Breast epithelium (tissue), 4 donors: ENCODE results near the gene TYROBP. TPM values are rescaled to one million over a fixed set of nuclear protein-coding genes. Genes with fewer than 3 reads are reported as not detected.

ENCODE experiments used
- DNase-seq, 2 donors: peaks; one replicate each; pipeline ENCODE4 v3.0.0-alpha.2; 2019; ENCODE audit warnings: low spot score in 2 of 2
- H3K27ac ChIP-seq, 2 donors: fragments of 200-600 bp; sonication (generic) in 1 of 2; one replicate each; pipeline ENCODE4 v1.5.1; 2016 to 2019; ENCODE audit warnings: mild to moderate bottlenecking in 1 of 2
- H3K27me3 ChIP-seq, 2 donors: fragments of 200-600 bp; sonication (generic) in 1 of 2; one replicate each; pipeline versions ENCODE4 v1.5.1 to v1.6.0; 2017 to 2019; ENCODE audit warnings: control low read depth in 1 of 2, mild to moderate bottlenecking in 1 of 2
- H3K36me3 ChIP-seq: fragments of 200-600 bp; one replicate; pipeline ENCODE4 v1.5.1; 2019
- H3K4me1 ChIP-seq, 2 donors: fragments of 200-600 bp; sonication (generic); one replicate each; pipeline ENCODE4 v1.5.1; 2016 to 2019; ENCODE audit warnings: control low read depth in 1 of 2
- H3K4me3 ChIP-seq, 3 donors: fragments of 200-600 bp; sonication (generic); 1 replicate in 2 of 3; 2 replicates in 1 of 3; pipeline ENCODE4 v1.5.1; 2016 to 2019; ENCODE audit warnings: mild to moderate bottlenecking in 3 of 3, moderate library complexity in 2 of 3
- H3K9me3 ChIP-seq, 2 donors: fragments of 200-600 bp; sonication (generic) in 1 of 2; one replicate each; pipeline ENCODE4 v1.5.1; 2016 to 2019; ENCODE audit warnings: control low read depth in 1 of 2
- POLR2A ChIP-seq: fragments of 450-650 bp; IDR thresholded peaks from one replicate; pipeline ENCODE4 v1.6.1; 2016; ENCODE audit warnings: antibody characterized with exemption, mild to moderate bottlenecking, moderate library complexity
- POLR2AphosphoS5 ChIP-seq, 3 donors: sonication (generic); formaldehyde crosslinking; IDR thresholded peaks; one replicate each; pipeline ENCODE4 v1.6.1; 2017; ENCODE audit warnings: antibody characterized with exemption in 3 of 3
- intact Hi-C: fragments of 100-400 bp; cut with DNase I; formaldehyde crosslinking; loops from one replicate; pipeline ENCODE4 v1.15.1; 2023; ENCODE audit warnings: low total_unique reads
- total RNA-seq, 3 donors: library from RNA; depleted of rRNA; stranded (reverse); fragments of >200 nt; gene quantifications; one replicate each; pipeline ENCODE4 v1.1.0, GENCODE V29; 2016
- TF ChIP-seq, protein P1 (sequence below), 3 donors: fragments of 450-650 bp; IDR thresholded peaks; one replicate each; pipeline ENCODE4 v1.5.1; 2016 to 2017; ENCODE audit warnings: antibody characterized with exemption in 3 of 3, mild to moderate bottlenecking in 3 of 3, moderate library complexity in 3 of 3

TYROBP gene
- total RNA-seq, 3 donors from 2014 or later = 56.4 to 239 (median 112) TPM

DNA sequence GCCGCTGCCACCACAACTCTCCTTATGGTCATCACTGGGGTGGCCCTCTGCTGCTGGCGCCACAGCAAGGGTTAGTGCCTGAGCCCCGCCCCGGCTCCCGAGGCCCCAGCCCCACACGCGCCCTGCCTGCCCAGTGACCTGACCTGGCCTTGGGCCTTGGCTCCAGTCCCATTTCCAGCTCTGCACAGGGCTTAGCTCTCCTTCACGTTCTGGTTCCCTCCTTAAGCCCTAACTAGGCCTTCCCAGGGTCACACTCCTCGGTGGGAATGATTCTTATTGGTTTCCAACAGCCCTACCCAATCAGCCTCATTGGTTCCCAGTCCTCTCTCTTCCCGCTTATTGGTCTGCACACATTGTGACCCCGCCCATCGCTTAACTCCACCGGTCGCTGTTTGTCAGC is 45.6 kb downstream of the TYROBP start:
- intact Hi-C loops = no loop called here
- no peak for DNase-seq
- no peak overlapping the region for H3K27ac ChIP-seq
- H3K9me3 ChIP-seq = peaks cover 0 to 4% of the 10 kb centered on the region in 2 donors
- TF ChIP-seq, protein P1, sequence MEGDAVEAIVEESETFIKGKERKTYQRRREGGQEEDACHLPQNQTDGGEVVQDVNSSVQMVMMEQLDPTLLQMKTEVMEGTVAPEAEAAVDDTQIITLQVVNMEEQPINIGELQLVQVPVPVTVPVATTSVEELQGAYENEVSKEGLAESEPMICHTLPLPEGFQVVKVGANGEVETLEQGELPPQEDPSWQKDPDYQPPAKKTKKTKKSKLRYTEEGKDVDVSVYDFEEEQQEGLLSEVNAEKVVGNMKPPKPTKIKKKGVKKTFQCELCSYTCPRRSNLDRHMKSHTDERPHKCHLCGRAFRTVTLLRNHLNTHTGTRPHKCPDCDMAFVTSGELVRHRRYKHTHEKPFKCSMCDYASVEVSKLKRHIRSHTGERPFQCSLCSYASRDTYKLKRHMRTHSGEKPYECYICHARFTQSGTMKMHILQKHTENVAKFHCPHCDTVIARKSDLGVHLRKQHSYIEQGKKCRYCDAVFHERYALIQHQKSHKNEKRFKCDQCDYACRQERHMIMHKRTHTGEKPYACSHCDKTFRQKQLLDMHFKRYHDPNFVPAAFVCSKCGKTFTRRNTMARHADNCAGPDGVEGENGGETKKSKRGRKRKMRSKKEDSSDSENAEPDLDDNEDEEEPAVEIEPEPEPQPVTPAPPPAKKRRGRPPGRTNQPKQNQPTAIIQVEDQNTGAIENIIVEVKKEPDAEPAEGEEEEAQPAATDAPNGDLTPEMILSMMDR (IDR thresholded peaks at IDR 0.05) = no peak
- no peak for TF ChIP-seq POLR2AphosphoS5 (IDR thresholded peaks at IDR 0.05)
- TF ChIP-seq POLR2A = no peak
- H3K27me3 ChIP-seq = peaks cover 0 to 26% of the 10 kb centered on the region in 2 donors
- no peaks in the 10 kb centered on the region for H3K4me1 ChIP-seq
- H3K4me3 ChIP-seq = no peak overlapping the region
- no peaks in the 10 kb centered on the region for H3K36me3 ChIP-seq

DNA sequence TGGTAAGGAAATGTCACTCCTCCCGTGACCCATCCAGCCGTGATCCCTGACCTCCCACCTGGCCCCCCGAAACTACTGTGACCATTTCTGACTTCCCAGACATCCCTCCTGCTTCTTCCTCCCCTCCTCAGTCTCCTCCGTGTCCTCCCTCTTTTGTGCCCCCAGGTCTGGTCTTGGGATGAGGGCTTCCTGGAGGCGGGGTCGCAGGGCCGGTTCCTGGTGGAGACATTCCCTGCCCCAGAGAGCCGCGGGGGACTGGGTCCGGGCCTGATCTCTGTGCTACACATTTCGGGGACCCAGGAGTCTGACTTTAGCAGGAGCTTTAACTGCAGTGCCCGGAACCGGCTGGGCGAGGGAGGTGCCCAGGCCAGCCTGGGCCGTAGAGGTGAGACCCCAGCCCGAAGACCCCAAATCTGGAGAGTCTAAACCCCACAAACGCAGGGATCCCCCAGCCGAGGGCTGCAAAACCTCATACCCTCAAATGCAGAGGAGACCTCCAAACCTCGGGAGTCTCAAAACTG is 46.4 kb downstream of the TYROBP start:
- Histone ChIP-seq H3K36me3 (no peaks in the 10 kb centered on the region), H3K27ac (no peak overlapping the region), H3K9me3 (peaks cover 0 to 4% of the 10 kb centered on the region in 2 donors), H3K4me1 (no peaks in the 10 kb centered on the region), H3K27me3 (peaks cover 0 to 26% of the 10 kb centered on the region in 2 donors), H3K4me3 (no peak overlapping the region)
- intact Hi-C loops = no loop called here
- no peak for DNase-seq
- TF ChIP-seq POLR2A (no peak), POLR2AphosphoS5 (IDR thresholded peaks at IDR 0.05) (no peak)

DNA sequence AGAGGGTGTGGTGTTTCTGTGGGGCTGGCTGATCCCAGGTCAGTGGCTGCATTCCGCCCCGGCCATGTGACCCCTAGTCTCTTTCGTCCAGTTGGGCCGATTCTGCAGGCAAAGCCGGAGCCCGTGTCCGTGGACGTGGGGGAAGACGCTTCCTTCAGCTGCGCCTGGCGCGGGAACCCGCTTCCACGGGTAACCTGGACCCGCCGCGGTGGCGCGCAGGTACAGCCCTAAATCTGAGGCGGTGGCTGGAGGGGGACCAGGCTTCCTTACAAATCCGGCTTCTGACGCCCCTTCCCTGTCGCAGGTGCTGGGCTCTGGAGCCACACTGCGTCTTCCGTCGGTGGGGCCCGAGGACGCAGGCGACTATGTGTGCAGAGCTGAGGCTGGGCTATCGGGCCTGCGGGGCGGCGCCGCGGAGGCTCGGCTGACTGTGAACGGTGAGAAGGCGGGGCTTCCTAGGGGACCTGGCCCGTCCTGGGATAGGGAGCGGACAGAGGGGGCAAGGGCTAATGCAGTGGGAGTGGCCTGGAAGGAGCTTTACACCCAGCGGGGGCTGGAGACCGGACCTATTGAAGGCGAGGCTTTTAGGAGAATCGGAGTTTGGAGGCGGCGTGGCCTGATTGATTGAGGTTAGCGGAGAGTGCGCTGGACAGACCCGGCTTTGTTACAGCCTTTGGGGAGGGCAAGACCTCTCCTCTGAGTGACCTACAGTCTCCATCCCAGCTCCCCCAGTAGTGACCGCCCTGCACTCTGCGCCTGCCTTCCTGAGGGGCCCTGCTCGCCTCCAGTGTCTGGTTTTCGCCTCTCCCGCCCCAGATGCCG is 47.1 kb downstream of the TYROBP start:
- no peak overlapping the region for H3K4me3 ChIP-seq
- peaks cover 0 to 33% of the 10 kb centered on the region in 2 donors for H3K27me3 ChIP-seq
- H3K36me3 ChIP-seq = no peaks in the 10 kb centered on the region
- TF ChIP-seq, protein P1 (IDR thresholded peaks at IDR 0.05) = no peak
- TF ChIP-seq POLR2AphosphoS5 (IDR thresholded peaks at IDR 0.05) (no peak), POLR2A (no peak)
- no peak for DNase-seq
- H3K9me3 ChIP-seq = peaks cover 0 to 4% of the 10 kb centered on the region in 2 donors
- no peak overlapping the region for H3K27ac ChIP-seq
- no peaks in the 10 kb centered on the region for H3K4me1 ChIP-seq
- intact Hi-C loops = no loop called here

DNA sequence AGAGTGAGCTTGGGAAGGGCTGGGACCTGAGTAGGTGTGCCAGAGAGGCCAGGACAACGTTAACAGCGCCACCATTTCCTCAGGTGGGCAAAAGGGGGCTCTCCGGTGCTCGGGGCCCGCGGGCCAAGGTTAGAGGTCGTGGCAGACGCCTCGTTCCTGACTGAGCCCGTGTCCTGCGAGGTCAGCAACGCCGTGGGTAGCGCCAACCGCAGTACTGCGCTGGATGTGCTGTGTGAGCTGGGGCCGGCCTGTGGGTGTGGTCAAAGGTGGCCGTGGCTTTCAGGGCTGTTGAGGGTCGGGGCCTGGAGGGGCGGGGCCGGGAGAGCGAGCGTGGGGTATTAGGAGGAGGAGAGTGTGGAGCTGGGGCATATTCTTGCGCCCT is 47.7 kb downstream of the TYROBP start:
- no peak overlapping the region for H3K27ac ChIP-seq
- peaks cover 0 to 4% of the 10 kb centered on the region in 2 donors for H3K9me3 ChIP-seq
- peaks cover 0 to 37% of the 10 kb centered on the region in 2 donors for H3K27me3 ChIP-seq
- H3K4me1 ChIP-seq = no peaks in the 10 kb centered on the region
- no peaks in the 10 kb centered on the region for H3K36me3 ChIP-seq
- no peak for TF ChIP-seq POLR2A
- no peak for TF ChIP-seq POLR2AphosphoS5 (IDR thresholded peaks at IDR 0.05)
- no peak for DNase-seq
- intact Hi-C loops = no loop called here
- no peak overlapping the region for H3K4me3 ChIP-seq

DNA sequence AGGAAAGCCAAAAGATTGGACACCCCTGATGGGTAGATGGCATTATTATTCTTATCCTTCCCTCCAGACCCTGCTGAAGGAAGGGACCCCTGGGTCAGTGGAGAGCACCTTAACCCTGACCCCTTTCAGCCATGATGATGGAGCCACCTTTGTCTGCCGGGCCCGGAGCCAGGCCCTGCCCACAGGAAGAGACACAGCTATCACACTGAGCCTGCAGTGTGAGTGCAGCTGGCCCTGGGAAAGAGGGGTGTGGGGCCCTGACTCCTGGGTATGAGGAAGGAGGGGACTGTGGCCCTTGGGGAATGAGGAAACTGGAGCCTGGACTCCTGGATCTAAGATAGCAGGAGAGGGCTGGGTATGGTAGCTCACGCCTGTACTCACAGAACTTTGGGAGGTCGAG is 48.7 kb downstream of the TYROBP start:
- no peaks in the 10 kb centered on the region for H3K36me3 ChIP-seq
- no peak overlapping the region for H3K4me3 ChIP-seq
- H3K9me3 ChIP-seq = peaks cover 0 to 4% of the 10 kb centered on the region in 2 donors
- intact Hi-C loops = no loop called here
- no peaks in the 10 kb centered on the region for H3K4me1 ChIP-seq
- H3K27ac ChIP-seq = no peak overlapping the region
- TF ChIP-seq POLR2AphosphoS5 (IDR thresholded peaks at IDR 0.05) = no peak
- TF ChIP-seq POLR2A = no peak
- TF ChIP-seq, protein P1 (IDR thresholded peaks at IDR 0.05) = no peak
- H3K27me3 ChIP-seq = peaks cover 0 to 48% of the 10 kb centered on the region in 2 donors
- DNase-seq = no peak

DNA sequence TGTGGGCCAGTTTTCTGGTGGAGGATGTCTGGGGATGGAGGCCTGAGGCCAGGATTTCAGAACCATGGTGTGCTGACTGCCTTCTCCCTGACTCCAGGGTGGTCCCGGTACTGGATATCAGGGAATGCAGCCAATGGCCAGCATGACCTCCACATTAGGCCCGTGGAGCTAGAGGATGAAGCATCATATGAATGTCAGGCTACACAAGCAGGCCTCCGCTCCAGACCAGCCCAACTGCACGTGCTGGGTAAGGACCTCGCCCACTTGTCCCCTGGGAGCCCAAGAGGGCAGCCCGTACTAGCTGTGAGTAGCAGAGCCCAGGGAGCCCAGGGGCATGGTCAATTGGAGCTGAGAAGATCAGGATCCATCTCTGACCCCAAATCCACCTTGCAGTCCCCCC is 49.8 kb downstream of the TYROBP start:
- H3K9me3 ChIP-seq = peaks cover 0 to 4% of the 10 kb centered on the region in 2 donors
- no peaks in the 10 kb centered on the region for H3K36me3 ChIP-seq
- no peak overlapping the region for H3K27ac ChIP-seq
- H3K27me3 ChIP-seq = peaks cover 0 to 54% of the 10 kb centered on the region in 2 donors
- TF ChIP-seq POLR2AphosphoS5 (IDR thresholded peaks at IDR 0.05) (no peak), POLR2A (no peak)
- TF ChIP-seq, protein P1 (IDR thresholded peaks at IDR 0.05) = no peak
- no peaks in the 10 kb centered on the region for H3K4me1 ChIP-seq
- DNase-seq = no peak
- H3K4me3 ChIP-seq = no peak overlapping the region
- intact Hi-C loops = no loop called here
